HG03060 (cell line): ENCODE measurements around the gene TYMS.

ENCODE experiments used
- ATAC-seq: cut with Tn5 transposase; IDR thresholded peaks from one replicate; pipeline ENCODE4 v1.9.1; 2021; ENCODE audit warnings: low read depth, moderate number of reproducible peaks; ENCODE audit not compliant: unreplicated experiment

Gene TYMS

DNA sequence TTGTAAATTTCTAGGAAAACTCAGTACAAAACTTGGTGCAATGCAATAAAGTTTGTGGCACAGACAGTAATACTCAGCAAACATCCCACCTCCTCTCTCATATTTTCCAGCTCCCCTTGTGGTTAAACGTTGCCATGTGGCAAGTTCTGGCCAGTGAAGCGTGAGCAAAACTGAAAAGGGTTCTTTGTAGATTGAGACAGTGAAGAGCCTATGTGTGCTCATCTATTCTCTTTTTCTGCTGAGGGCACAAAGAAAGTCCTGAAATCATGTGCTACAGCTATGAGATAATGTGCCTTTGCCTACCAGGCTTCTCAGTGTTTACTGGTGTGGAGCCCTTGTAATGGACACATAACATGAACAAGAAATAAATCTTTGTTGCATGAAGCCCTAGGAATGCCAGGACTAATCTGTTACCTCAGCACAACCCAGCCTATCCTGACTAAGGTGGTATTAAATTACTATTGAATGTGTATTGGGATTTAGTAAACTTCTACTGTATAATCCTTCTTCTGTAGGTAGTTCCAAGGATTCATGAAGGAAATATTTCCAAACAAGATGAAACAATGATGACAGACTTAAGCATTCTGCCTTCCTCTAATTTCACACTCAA lies 13.0 kb upstream of the TYMS start:
- ATAC-seq, result no peak

DNA sequence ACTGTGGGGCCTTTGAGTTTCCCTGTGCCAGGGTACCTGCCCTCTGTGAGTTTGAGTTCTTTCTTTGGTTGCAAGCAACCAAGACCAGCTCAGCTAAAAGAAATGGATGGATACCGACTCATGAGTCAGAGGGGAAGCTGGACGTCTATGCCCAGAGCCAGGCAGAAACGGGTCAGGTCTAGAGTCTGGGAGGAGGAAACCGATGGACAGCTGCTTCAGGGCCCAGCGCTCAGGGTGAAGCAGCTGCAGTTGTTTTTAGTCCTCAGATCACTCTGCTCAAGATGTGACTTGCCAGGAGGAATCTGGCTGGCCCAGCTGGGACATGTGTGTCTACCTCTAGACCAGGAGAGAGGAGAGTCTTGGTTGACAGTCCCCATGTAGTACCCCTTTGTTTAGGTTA lies 10.1 kb upstream of the TYMS start:
- ATAC-seq, result no peak

DNA sequence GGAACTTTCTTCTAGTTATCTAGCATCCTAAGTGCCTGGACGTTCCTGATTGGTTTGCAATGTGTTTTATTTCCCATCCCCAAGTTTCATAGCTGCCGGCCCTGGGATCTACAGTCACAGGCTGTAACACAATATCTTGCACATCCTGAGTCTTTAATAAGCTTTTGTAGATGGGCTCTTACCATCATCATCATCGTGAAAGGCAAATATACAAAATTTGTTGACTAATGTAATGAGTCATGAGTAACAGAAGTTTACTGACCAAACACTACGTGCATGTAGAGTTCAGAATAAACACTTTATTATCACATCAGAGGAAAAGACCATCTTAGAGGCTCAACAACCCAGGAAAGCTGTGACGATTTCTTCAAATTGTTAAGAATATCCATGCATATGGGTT lies 8.1 kb upstream of the TYMS start:
- no peak for ATAC-seq

DNA sequence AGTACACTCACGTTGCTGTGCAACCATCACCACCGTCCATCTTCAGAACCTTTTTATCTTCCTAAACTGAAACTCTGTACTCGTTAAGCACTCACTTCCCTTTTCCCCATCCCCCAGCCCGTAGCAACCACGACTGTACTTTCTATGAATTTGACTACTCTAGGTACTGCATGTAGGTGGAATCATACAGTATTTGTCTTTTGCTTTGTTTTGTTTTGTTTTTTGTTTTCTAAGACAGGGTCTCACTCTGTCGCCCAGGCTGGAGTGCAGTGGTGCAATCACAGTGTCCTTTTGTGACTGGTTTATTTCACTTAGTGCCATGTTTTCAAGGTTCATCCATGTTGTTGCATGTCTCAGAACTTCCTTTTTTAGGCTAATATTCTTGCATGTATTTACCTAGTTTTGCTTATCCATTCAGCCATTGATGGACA lies 7.0 kb upstream of the TYMS start:
- ATAC-seq, result peak; percentile 86

DNA sequence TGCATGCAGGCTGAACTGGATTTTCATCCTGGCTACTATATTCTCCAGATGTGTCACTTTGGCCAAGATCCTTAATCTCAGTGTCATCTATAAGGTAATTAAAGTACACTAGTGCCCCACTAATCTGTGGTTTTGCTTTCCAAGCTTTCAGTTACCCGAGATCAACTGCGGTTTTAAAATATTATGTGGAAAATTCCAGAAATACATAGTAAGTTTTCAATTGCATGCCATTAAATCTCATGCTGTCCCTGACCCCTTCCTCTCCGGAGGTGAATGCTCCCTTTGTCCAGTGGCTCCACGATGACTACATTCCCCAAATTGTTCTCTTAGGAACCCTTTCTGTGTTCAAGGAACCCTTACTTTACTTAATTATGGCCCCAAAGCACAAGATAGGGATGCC lies 5.3 kb upstream of the TYMS start:
- no peak for ATAC-seq

DNA sequence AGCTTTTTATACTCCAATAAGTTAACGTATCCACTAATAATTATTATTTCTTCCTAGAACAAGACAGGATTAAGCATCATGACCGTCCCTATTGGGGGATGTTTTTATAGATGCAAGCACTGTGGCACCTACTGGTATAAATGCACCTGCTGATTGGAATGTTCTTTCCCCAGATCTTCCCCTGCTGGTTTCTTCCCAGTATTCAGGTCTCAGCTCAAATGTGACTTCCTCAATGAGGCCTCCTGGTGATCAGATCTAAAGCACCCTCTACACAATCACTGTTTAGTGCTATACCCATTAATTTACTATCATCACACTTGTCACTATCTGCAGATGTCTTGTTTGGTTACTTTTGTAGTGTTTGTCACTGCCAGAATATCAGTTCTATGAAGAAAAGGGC lies 3.9 kb upstream of the TYMS start:
- ATAC-seq, result no peak

DNA sequence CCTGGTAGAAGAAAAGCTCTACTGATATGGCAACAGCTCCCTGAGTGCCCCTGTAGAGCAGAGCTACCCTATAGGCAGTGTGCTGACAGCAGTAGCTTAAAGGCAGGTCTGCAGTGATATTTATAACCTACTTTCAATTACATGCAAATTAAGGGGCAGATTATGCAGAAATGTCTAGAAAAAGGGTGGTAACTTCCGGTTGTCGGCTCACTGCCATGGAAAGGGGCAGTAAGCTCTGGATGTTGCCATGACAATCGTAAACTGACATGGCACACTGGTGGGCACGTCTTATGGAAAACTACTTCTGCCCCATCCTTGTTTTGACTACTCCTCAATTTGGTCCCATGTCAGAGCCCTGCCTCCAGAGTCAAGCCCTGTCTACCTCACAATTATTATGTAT lies 2.9 kb upstream of the TYMS start:
- no peak for ATAC-seq

DNA sequence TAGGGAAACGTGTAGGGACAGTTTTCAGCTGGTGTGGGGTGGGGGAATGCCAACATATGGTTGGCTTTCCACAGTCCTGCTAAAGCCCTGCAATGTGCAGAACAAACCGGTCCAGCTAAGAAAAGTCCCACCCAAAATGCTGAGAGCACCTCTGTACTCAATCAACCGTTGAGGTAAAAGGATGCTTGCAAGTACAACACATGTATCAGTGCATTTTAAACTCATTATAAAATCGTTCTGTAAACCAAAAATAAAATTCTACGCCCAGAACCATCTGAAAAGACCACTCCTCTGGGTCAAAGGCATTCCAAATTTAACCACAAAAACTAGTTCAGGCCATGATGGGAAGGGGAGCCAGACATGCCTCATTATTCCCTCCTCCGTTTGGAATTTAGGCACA lies 2.0 kb upstream of the TYMS start:
- no peak for ATAC-seq

DNA sequence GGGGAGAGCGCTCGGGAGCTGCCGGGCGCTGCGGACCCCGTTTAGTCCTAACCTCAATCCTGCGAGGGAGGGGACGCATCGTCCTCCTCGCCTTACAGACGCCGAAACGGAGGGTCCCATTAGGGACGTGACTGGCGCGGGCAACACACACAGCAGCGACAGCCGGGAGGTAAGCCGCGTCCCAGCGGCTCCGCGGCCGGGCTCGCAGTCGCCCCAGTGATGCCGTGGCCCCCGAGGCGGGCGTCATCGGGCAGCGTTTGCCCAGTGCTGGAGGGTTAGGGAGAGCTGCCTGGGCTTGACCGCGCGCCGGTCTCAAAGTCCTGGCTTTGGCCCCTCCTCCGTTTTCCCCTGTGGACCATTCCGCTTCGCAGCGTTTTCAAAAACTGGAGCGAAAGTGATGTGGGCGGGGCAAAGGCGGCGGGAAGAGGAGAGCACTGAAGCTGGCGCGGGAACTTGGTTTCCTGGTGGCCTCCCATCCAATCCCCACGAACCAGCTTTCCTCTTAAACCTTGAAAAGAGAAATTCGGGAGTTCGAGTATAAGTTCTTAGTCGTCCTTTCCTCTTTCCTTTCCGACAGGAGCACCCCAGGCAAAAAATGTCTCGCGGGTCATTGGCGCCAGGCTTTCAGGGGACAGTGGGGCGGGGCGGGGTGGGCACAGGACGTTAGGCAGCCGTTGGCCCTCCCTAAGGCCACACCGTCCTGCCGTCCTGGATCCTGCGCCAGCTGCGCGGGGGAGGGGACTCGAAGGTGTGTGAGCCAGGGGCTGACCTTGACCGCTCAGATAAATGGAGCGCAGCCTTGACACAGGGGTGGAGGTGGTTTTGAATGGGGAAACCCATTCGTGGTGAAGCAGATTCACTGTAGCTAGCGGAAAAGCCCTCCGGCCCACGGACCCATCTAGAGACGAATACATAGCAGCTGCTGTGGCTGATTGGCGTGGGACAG lies 821 bp downstream of the TYMS start:
- peak; percentile 41 for ATAC-seq

DNA sequence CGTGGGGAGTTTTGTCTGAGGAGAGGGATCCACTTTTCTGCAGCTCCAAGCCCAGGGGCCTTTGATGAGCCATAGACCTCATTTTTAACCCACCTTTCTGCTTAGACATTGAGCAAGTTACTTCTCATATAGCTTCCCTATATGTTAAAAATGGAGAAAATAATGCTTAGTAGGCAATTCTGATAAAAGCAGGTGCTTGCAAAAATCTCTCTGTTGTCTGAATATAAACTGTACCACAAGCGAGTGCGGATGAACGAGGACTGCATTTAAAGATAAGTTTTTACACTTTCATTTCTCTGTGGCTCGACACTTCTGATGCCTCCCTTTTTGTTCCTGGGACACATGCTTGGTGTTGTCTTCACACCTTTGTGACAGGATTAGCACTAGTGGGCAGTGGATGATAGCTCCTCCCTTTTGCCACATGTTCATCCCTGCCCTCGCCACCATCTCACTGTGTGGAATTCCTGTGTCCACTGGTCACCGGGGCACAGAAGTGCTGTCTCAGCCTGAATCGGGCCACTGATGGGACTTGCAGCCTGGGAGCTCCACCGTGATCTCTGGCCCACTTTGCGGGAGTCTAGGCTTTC lies 1.6 kb downstream of the TYMS start:
- ATAC-seq, result no peak

DNA sequence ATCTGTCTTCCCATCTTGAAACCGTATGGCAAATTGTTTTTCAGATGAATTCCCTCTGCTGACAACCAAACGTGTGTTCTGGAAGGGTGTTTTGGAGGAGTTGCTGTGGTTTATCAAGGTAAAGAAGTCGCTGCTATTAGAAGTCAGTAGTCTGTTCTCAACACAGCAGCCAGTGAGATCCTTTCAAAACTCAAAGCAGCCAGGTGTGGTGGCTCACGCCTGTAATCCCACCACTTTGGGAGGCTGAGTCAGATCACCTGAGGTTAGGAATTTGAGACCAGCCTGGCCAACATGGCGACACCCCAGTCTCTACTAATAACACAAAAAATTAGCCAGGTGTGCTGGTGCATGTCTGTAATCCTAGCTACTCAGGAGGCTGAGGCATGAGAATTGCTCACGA lies 2.1 kb downstream of the TYMS start:
- ATAC-seq, result no peak

DNA sequence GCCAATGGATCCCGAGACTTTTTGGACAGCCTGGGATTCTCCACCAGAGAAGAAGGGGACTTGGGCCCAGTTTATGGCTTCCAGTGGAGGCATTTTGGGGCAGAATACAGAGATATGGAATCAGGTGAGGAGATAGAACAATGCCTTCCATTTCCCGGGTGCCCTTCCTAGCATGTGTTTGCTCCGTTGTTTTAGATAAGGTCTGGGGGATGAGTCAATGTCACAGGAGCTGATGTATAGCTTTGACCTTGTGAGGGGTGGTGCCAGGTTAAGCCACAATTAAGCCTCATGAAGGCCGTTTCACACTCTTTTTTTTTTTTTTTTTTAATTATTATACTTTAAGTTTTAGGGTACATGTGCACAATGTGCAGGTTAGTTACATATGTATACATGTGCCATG lies 4.7 kb downstream of the TYMS start:
- no peak for ATAC-seq

DNA sequence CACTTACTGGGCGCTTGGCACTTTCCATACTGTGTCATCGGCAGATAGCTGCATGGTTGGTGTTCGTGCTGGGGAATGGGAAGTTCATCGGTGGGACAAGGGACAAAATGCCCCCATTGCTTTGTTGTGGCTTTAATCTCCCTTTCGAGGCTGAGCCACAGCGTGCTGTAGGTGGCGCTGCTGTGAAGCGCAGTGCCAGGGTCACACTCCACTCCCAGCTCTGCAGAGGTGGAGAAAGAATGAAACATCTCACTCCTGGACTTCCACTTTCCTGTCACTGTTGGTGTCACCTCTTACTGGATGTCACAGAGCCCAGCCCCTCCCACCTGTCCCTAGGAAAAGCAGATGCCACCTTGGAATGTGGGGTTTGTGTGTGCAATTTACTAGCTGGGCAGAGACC lies 8.7 kb downstream of the TYMS start:
- ATAC-seq, result no peak

DNA sequence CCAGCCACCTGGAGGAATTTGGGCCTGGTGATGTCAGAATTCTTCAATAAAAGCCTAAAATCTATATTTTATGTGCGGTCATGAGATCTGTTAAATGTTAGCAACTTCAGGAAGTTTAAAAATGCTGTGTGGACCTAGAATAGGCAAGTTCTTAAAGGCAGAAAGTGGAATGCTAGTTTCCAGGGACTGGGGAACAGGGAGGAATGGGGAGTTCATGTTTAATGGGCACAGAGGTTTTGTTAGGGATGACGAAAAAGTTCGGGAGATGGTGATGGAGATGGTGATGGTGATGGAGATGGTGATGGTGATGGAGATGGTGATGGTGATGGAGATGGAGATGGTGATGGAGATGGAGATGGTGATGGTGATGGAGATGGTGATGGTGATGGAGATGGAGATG lies 9.2 kb downstream of the TYMS start:
- ATAC-seq, result no peak

DNA sequence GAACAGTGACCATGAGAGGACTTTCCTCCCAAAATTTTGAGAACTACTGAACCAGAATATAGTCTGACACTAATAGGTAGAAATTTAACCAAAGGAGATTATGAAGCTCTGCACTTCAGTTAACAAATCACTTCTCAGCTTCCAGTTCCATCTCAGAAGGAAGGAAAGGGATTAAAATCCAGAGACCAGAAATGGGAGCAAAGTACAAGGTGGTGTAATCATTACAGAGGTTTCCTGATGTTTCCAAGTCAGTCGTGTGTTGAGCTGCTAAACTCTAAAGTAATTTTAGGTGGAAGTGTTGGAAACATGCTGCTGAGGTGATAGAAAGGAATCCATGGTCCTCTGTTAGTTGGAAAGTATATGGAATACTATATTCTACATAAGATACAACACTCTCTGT lies 10.8 kb downstream of the TYMS start:
- ATAC-seq, result no peak

DNA sequence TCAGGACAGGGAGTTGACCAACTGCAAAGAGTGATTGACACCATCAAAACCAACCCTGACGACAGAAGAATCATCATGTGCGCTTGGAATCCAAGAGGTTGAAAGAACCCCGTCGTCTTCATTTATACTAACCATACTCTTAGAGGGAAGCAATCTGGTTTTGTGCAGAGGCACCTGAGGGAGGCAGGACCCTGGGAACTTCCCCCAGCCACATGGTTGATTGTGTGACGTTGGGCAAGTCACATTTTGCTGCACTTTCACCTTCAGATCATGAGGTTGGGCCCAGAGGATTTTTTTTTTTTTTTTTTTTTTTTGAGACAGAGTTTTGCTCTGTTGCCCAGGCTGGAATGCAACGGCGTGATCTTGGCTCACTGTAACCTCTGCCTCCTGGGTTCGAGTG lies 11.6 kb downstream of the TYMS start:
- ATAC-seq, result no peak

DNA sequence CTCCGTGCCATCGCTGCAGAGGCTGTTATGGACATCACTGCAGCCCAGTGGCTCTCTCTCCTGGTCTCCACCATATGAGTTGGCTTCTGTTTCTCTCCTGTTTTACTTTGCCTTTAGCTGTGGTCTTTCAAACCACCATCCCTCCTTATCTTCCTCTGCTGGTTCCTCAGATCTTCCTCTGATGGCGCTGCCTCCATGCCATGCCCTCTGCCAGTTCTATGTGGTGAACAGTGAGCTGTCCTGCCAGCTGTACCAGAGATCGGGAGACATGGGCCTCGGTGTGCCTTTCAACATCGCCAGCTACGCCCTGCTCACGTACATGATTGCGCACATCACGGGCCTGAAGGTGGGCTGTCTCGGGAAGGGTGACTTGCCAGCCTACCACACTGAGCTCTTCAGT lies 13.1 kb downstream of the TYMS start:
- ATAC-seq, result no peak

DNA sequence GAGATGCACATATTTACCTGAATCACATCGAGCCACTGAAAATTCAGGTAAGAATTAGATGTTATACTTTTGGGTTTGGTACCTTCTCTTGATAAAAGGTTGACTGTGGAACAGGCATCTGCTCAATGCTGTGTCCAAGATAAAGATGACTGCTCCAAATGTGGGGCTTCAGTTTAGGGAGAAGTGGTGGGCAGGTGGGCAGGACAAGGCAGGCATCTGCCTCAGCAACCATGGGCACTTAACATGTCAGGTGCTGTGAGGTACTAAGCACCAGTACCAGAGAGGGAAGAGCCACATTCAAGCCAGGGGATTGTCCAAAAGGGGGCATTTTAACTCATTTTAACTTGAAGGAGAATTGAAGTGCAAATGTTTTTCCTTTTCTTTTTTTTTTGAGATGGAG lies 14.0 kb downstream of the TYMS start:
- no peak for ATAC-seq

DNA sequence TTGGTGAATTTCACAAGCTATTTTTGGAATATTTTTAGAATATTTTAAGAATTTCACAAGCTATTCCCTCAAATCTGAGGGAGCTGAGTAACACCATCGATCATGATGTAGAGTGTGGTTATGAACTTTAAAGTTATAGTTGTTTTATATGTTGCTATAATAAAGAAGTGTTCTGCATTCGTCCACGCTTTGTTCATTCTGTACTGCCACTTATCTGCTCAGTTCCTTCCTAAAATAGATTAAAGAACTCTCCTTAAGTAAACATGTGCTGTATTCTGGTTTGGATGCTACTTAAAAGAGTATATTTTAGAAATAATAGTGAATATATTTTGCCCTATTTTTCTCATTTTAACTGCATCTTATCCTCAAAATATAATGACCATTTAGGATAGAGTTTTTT lies 15.9 kb downstream of the TYMS start:
- ATAC-seq, result no peak

DNA sequence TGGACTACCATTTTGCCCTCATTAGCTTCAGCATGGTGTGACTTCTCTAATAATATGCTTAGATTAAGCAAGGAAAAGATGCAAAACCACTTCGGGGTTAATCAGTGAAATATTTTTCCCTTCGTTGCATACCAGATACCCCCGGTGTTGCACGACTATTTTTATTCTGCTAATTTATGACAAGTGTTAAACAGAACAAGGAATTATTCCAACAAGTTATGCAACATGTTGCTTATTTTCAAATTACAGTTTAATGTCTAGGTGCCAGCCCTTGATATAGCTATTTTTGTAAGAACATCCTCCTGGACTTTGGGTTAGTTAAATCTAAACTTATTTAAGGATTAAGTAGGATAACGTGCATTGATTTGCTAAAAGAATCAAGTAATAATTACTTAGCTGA lies 16.3 kb downstream of the TYMS start:
- ATAC-seq, result no peak

DNA sequence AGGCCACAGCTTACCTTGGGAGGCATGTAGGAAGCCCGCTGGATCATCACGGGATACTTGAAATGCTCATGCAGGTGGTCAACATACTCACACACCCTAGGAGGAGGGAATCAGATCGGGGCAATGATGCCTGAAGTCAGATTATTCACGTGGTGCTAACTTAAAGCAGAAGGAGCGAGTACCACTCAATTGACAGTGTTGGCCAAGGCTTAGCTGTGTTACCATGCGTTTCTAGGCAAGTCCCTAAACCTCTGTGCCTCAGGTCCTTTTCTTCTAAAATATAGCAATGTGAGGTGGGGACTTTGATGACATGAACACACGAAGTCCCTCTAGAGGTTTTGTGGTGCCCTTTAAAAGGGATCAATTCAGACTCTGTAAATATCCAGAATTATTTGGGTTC lies 17.9 kb downstream of the TYMS start:
- no peak for ATAC-seq

DNA sequence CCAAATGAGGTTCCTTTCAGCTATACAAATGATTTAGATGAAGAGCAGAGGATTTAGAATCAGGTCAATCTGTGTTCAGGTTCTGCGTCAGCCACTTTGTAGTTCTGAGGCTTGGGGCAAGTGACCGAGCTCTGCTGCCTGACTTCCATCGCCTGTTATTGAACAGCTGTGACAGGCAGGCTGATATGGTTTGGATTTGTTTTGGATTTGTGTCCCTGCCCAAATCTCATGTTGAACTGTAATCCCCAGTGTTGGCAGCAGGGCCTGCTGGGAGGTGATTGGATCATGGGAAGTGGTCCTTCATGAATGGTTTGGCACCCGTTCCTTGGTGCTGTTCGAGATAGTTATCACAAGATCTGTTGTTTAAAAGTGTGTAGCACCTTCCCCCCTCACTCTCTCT lies 18.6 kb downstream of the TYMS start:
- ATAC-seq, result no peak
